ENCODE data around the gene ACP5.
"Not testable (repeated sequence)": the region's sequence is repeated elsewhere in the genome, so short reads cannot be mapped to it uniquely, and the experiment has no call there.

ACP5 gene

GRCh38 chr19:11578258-11579142, 1.1 kb upstream of the ACP5 start:
- DNase-seq: no peak

- no peak for DNase-seq
Observed at GRCh38 chr19:11576227-11576626, 1.2 kb downstream of the ACP5 start.

GRCh38 chr19:11574689-11575088, 2.8 kb downstream of the ACP5 start:
- DNase-seq: no peak

GRCh38 chr19:11573763-11574162, 3.7 kb downstream of the ACP5 start:
- DNase-seq: not testable (repeated sequence)

DNA sequence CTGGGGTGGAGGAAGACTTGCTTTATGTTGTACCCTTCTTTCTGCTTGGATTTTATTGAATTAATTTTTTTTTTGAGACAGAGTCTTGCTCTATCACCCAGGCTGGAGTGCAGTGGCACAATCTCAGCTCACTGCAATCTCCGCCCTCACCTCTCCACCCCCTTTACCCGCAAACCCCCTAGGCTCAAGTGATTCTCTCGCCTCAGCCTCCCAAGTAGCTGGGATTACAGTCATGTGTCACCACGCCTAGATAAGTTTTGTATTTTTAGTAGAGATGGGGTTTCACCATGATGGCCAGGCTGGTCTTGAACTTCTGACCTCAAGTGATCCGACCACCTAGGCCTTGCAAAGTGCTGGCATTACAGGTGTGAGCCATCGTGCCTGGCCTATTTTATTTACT, 4.1 kb downstream of the ACP5 start:
- DNase-seq: not testable (repeated sequence)

- no peak for DNase-seq
Observed at GRCh38 chr19:11570039-11570462, 7.4 kb downstream of the ACP5 start.

DNA sequence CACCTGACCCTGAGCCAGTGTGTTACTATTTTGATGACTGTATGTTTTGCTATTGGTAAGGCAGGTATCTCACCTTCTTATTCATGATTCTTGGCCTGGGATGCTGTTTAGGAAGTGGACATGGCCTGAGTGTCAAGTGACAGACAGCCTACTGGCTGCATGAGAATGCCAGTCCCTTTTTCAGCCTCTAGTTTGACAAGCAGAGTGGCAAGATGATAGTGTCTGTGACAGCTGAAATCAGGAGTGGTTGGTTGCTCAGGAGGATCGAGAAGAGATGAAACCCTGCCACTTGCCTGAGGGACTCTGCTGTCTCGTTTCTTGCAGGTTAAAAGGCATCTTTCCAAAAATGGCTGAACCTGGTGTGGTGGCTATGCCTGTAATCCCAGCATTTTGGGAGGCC, 11.3 kb downstream of the ACP5 start:
- no peak for DNase-seq

GRCh38 chr19:11565649-11565980, 11.8 kb downstream of the ACP5 start:
- DNase-seq: not testable (repeated sequence)

DNA sequence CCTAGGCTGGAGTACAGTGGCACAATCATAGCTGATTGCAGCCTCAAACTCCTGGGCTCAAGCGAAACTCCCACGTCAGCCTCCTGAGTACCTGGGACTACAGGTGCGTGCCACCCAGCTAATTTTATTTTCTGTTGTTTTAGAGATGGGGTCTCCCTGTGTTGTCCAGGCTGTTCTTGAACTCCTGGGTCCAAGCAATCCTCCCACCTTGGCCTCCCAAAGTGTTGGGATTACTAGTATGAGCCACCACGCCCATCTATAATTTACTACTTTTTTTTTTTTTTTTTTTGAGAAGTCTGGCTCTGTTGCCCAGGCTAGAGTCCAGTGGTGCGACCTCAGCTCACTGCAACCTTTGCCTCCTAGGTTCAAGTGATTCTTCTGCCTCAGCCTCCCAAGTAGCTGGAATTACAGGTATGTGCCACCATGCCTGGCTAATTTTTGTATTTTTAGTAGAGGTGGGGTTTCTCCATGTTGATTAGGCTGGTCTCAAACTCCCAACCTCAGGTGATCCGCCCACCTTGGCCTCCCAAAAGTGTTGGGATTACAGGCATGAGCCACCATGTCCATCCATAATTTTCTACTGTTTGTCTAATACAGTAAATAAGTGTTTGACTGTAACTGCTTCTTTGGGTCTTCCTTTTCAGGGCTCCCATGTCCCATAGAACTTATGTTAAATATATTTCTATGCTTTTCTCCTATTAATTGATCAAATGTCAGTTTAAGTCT, 13.2 kb downstream of the ACP5 start:
- DNase-seq: not testable (repeated sequence)

GRCh38 chr19:11563532-11563931, 13.9 kb downstream of the ACP5 start:
- DNase-seq: no peak

- DNase-seq: peak; percentile 74
Observed at GRCh38 chr19:11560404-11561051, 16.9 kb downstream of the ACP5 start.

DNA sequence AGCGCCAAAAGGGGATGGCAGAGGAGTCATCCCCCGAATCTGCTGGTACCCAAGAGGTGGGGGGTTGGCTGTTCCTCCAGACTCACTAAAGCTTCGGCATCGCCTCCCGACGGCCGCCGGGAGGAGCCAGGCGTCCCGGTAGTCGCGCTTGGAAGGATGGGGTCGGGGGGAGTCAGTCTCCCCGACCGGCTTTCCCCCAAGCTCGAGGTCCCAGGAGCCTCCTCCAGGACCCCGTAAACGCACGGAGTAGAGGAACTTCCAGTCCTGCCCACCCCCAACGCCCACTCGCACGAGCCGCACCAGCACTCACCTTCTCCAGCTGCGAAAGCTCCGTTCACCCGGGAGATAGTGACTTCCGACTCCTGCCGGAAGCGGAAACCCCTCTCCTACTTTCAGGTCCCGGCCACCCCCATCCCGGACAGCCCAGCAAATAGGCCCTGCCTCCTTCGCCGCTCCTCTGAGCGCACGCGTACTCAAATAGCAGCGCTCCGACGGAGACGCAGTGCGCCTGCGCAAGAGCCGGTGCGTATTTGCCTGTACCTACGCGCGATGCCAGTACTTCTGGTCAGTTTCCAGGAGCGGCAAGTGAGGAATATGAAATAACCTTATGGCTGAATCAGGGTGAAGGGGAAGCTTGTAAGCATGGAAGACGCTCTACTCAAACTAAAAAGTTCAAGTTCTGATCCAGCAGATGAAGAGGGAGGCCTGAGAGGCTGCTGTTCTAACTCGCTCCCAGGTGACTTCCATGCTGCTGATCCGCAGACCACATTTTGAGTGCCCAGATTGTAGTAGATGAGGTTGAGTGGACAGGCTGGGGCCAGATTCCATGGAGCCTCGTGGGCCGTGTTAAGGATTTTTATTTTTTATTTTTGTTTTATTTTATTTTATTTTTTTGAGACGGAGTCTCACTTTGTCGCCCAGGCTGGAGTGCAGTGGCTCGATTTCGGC, 18.3 kb downstream of the ACP5 start, which contains the start of gene ELOF1:
Gene ELOF1, minus strand, starts transcription at position 350 of the 948 bp plus-strand sequence. CDS start 4,883 bp downstream, outside the sequence.
- peak; percentile 98 for DNase-seq

- DNase-seq: no peak
Observed at GRCh38 chr19:11556634-11557420, 20.6 kb downstream of the ACP5 start.

GRCh38 chr19:11555246-11555645, 22.2 kb downstream of the ACP5 start:
- DNase-seq: no peak

DNA sequence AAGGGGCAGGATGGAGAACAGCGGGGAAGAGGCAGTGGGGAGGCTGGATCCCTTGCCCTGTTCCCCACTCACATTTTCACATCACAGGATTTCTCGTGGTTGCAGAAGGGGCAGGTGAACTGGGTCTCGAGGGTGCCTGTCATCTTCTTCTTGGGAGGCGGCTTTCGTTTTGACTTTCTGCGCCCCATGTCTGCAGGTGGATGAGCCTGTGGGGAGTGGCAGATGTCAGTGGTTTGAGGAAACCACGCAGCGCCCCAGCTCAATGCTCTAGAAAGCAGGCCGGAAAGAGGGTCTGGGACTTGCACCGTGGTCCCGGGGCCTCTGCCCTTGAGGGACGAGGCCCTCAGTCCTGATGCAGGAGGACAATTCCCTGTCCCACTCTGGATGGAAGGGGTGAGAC, 23.3 kb downstream of the ACP5 start:
- no peak for DNase-seq

- no peak for DNase-seq
Observed at GRCh38 chr19:11552666-11553372, 24.6 kb downstream of the ACP5 start.

GRCh38 chr19:11551603-11552235, 25.7 kb downstream of the ACP5 start:
- DNase-seq: no peak

DNA sequence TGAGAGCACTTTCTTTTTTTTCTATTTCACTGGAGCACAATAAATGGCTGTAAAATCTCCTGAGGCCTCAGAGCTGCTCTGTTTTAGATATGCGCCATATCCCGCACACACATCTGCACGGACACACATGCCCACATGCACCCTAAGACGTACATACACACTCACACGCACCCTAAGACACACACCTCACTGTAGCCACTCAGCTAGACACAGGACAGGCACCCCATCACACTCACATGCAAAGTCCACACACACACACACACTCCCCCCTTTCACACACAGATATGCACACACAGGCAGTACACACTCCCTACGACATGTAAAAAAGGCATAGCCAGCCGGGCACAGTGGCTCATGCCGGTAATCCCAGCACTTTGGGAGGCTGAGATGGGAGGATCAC, 27.2 kb downstream of the ACP5 start:
- DNase-seq: no peak

DNA sequence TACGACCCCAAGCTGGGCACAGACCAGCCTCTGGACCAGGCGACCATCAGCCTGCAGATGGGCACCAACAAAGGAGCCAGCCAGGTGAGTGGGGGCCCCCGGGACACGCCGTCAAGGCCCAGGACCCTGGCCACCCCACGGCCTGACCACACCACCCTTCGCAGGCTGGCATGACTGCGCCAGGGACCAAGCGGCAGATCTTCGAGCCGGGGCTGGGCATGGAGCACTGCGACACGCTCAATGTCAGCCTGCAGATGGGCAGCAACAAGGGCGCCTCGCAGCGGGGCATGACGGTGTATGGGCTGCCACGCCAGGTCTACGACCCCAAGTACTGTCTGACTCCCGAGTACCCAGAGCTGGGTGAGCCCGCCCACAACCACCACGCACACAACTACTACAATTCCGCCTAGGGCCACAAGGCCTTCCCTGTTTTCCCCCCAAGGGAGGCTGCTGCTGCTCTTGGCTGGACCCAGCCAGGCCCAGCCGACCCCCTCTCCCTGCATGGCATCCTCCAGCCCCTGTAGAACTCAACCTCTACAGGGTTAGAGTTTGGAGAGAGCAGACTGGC, 28.0 kb downstream of the ACP5 start:
- DNase-seq: no peak
